Spleen (tissue), 13 donors: ENCODE results near the gene PRICKLE1. TPM values are rescaled to one million over a fixed set of nuclear protein-coding genes. Genes with fewer than 3 reads are reported as not detected.
A peak's percentile ranks its signal among the peaks of the same experiment; 100 is the strongest.

ENCODE experiments used
- DNase-seq: peaks from one replicate; pipeline ENCODE4 v3.0.0-alpha.2; 2020
- H3K27ac ChIP-seq, 8 donors: fragments of 200-600 bp; sonication (generic) in 7 of 8; 1 replicate in 4 of 8; 2 replicates in 4 of 8; pipeline versions ENCODE4 v1.5.0 to v1.8.0; 2016 to 2021; ENCODE audit warnings: inconsistent platforms in 4 of 8, mild to moderate bottlenecking in 4 of 8, moderate library complexity in 1 of 8
- H3K27me3 ChIP-seq, 7 donors: fragments of 200-600 bp; sonication (generic) in 6 of 7; replicated peaks in 1 of 7; 1 replicate in 4 of 7; 2 replicates in 3 of 7; pipeline versions ENCODE4 v1.5.0 to v1.8.0; 2016 to 2021; ENCODE audit warnings: inconsistent platforms in 3 of 7, mild to moderate bottlenecking in 1 of 7
- H3K36me3 ChIP-seq, 6 donors: fragments of 200-600 bp; sonication (generic) in 5 of 6; 1 replicate in 4 of 6; 2 replicates in 2 of 6; pipeline versions ENCODE4 v1.5.0 to v1.8.0; 2016 to 2021; ENCODE audit warnings: inconsistent platforms in 2 of 6
- H3K4me1 ChIP-seq, 6 donors: fragments of 200-600 bp; sonication (generic) in 5 of 6; 1 replicate in 3 of 6; 2 replicates in 3 of 6; pipeline versions ENCODE4 v1.5.0 to v1.8.0; 2016 to 2021; ENCODE audit warnings: inconsistent platforms in 3 of 6
- H3K4me3 ChIP-seq, 8 donors: fragments of 200-600 bp; sonication (generic) in 7 of 8; 1 replicate in 4 of 8; 2 replicates in 4 of 8; pipeline versions ENCODE4 v1.5.0 to v1.8.0; 2016 to 2021; ENCODE audit warnings: inconsistent platforms in 4 of 8, mild to moderate bottlenecking in 4 of 8, moderate library complexity in 2 of 8
- H3K9me3 ChIP-seq, 8 donors: fragments of 200-600 bp; sonication (generic) in 7 of 8; 1 replicate in 4 of 8; 2 replicates in 4 of 8; pipeline versions ENCODE4 v1.5.0 to v1.8.0; 2016 to 2021; ENCODE audit warnings: inconsistent platforms in 4 of 8
- CTCF ChIP-seq, 11 experiments: fragments of 200-600 bp in 7 of 11; fragments of 450-650 bp in 4 of 11; sonication (generic) in 4 of 11; IDR thresholded peaks in 8 of 11; conservative IDR thresholded peaks in 3 of 11; 1 replicate in 7 of 11; 2 replicates in 4 of 11; pipeline versions ENCODE4 v1.4.0 to v1.8.0; 2016 to 2021; ENCODE audit warnings: antibody characterized with exemption in 11 of 11, inconsistent platforms in 4 of 11, mild to moderate bottlenecking in 1 of 11
- POLR2A ChIP-seq, 3 donors: fragments of 450-650 bp; IDR thresholded peaks; one replicate each; pipeline ENCODE4 v1.5.1; 2017; ENCODE audit warnings: antibody characterized with exemption in 3 of 3, mild to moderate bottlenecking in 1 of 3
- POLR2AphosphoS5 ChIP-seq, 3 donors: sonication (generic); formaldehyde crosslinking; IDR thresholded peaks; one replicate each; pipeline ENCODE4 v1.5.1; 2017; ENCODE audit warnings: antibody characterized with exemption in 3 of 3
- WGBS, 5 donors: extraction: QIAGEN DNeasy Blood & Tissue Kit in 3 of 5; methylation state at CpG; one replicate each; pipeline versions ENCODE4 v1.1.5 to v1.1.7; 2013 to 2018; 5-methylcytosine and 5-hydroxymethylcytosine counted together
- intact Hi-C: fragments of 100-400 bp; cut with DNase I; formaldehyde crosslinking; loops from one replicate; pipeline ENCODE4 v1.15.0; 2023; ENCODE audit warnings: low total_unique reads
- long read RNA-seq, 2 donors: transcript quantifications; one replicate each; lab custom pipeline, GENCODE V29; 2026
- polyA plus RNA-seq, 3 donors: library from polyadenylated mRNA; stranded (reverse); fragments of 200-250 nt; gene quantifications; one replicate each; pipeline ENCODE4 v1.2.1, GENCODE V29; 2013
- total RNA-seq, 7 donors: library from RNA; depleted of rRNA in 3 of 7; stranded (reverse); fragments of >200 nt in 3 of 7; fragmentation: NEBNext Ultra II Directional in 4 of 7; extraction: Animal tissue kit (Norgen Biotek cat#: 25700) in 4 of 7; gene quantifications; one replicate each; pipeline versions ENCODE4 v1.1.0 to v1.2.1, GENCODE V29; 2016 to 2021
- donor health status: healthy with polysubstance abuse.
- donor health status: DM: no; HTN: no; CAD: no; lungs with moderate emphysema.
- donor health status: DM: no; HTN: no; CAD: no.
- donor health status: Bipolar disorder and iron deficiency.
- donor health status: healthy.
- donor health status: DM: no; HTN: no; CAD: no.
- donor health status: DM: yes; HTN: yes; CAD: no.

PRICKLE1 gene
- total RNA-seq = 10 to 100 TPM; 14.4 to 73.0 (median 35.8) TPM
- 10 to 100 TPM in 1 of 3 donors, 1 to 10 TPM in 2; 5.1 to 11.1 (median 5.4) TPM for polyA plus RNA-seq
- long read RNA-seq, donor 1, full-length matches to known transcripts = 11 of 35 reads
- long read RNA-seq, donor 1, partial matches to known transcripts = 24 of 35 reads
- long read RNA-seq, donor 1, other reads (novel, unspliced or antisense) = 0 of 35 reads
- long read RNA-seq, donor 2, full-length matches to known transcripts = 15 of 29 reads
- long read RNA-seq, donor 2, partial matches to known transcripts = 14 of 29 reads
- long read RNA-seq, donor 2, other reads (novel, unspliced or antisense) = 0 of 29 reads

DNA sequence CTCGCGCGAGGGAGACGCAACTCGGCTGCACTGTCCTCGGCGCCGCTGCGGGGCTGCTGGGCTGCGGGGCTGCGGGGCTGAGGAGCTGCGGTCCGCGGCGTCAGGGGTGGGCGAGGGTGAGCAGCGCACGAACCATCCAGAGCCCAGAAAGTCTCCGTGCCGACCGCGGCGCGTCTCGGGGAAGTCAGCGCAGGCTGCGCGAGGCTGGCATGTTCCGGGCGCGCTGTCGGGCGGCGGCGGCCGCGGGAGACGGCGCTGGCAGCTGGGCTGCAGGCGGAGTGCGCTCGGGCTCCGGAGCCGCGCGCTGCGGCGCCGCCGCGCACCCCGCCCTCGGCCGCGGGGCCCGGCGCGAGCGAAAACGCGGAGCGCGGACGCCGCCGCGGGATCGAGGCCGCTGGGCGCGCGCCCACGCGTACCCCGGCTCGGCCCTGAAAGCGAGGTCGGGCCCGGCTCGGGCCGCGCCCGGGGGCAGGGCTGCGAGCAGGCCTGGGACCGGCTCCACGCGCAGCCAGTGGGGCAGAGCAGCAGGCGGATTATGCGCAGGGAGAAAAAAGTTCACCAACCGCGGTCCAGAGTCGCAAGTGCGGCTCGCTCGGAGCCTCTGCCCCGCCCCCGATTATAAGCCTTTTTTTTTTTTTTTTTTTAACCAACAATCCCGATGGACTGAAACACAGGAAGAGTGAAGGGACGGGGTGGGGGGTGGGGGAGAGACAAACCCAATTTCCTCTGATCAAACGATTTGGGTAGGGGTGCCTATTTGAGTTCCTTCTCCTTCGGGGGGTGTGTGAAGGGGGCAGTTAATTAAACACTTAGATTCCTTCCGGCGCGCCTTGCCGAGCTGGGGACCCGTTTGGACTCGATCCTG, at the start of gene PRICKLE1:
Gene PRICKLE1 (minus strand): TSS at position 282 of the 865 bp plus-strand sequence. CDS start 117,230 bp downstream, outside the sequence.
- Histone ChIP-seq H3K4me1 (peaks cover 0 to 47% (median 23%) of the 10 kb centered on the region in 6 donors), H3K9me3 (no peaks in the 10 kb centered on the region), H3K4me3 (peak within 1 kb of the TSS; percentile 51 to 93 (median 67)), H3K36me3 (no peaks in the 10 kb centered on the region), H3K27me3 (peaks cover 0 to 76% (median 19%) of the 10 kb centered on the region in 7 donors), H3K27ac (peak within 1 kb of the TSS in 7 of 8 donors; percentile 63 to 84 (median 80))
- peak in 2 of 3 donors; percentile 40 to 59 for TF ChIP-seq POLR2AphosphoS5 (IDR thresholded peaks at IDR 0.05)
- no peak for TF ChIP-seq CTCF (IDR thresholded peaks at IDR 0.05 in 8 of 11, conservative IDR thresholded peaks at IDR 0.05 in 3 of 11)
- intact Hi-C loops = loop anchor here (5.0 kb wide), 2 partner anchors 53 to 693 kb away; no protein-coding TSS in a partner anchor
- WGBS, 5 donors = 0 to 3% (median 1%) methylated on average over 26 to 107 of the region's 107 CpGs
- DNase-seq = peak; percentile 82

GRCh38 chr12:42638697-42639096, 49.2 kb upstream of the PRICKLE1 start:
- no peaks in the 10 kb centered on the region for H3K4me1 ChIP-seq
- H3K27me3 ChIP-seq = no peaks in the 10 kb centered on the region
- intact Hi-C loops = no loop called here
- no peak for TF ChIP-seq CTCF (IDR thresholded peaks at IDR 0.05 in 8 of 11, conservative IDR thresholded peaks at IDR 0.05 in 3 of 11)
- no peak for TF ChIP-seq POLR2A (IDR thresholded peaks at IDR 0.05)
- no peak for TF ChIP-seq POLR2AphosphoS5 (IDR thresholded peaks at IDR 0.05)
- WGBS, 5 donors = 82 to 98% (median 88%) methylated on average over 3 to 4 of the region's 4 CpGs
- H3K9me3 ChIP-seq = no peaks in the 10 kb centered on the region
- DNase-seq = no peak
- no peak overlapping the region for H3K27ac ChIP-seq
- no peak overlapping the region for H3K4me3 ChIP-seq
- no peaks in the 10 kb centered on the region for H3K36me3 ChIP-seq

- Histone ChIP-seq H3K4me1 (no peaks in the 10 kb centered on the region), H3K36me3 (no peaks in the 10 kb centered on the region), H3K27ac (no peak overlapping the region), H3K9me3 (no peaks in the 10 kb centered on the region), H3K27me3 (no peaks in the 10 kb centered on the region), H3K4me3 (no peak overlapping the region)
- intact Hi-C loops = no loop called here
- TF ChIP-seq CTCF (IDR thresholded peaks at IDR 0.05 in 8 of 11, conservative IDR thresholded peaks at IDR 0.05 in 3 of 11) (no peak), POLR2A (IDR thresholded peaks at IDR 0.05) (no peak), POLR2AphosphoS5 (IDR thresholded peaks at IDR 0.05) (no peak)
- DNase-seq = no peak
These were observed 48.5 kb upstream of the PRICKLE1 start for GRCh38 chr12:42638011-42638410.

DNA sequence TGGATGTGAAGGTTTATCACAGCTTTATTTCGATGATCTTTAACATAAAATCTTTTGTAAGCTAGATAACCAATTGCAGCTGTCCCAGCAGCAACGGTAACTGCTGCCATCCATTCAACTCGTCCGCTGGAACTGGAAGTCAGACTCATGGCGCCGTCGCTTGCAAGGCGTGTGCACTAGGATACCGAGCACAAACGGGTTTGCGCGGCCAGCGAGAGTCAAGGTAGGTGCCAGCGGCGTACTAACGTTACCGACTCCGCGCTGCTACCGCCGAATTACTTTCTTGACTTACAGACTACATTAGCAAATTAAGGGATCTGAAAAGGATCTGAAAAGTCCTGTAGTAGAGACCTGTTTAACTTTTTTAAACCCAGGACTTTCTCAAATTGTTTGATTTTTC, 47.4 kb upstream of the PRICKLE1 start:
- TF ChIP-seq CTCF (IDR thresholded peaks at IDR 0.05 in 8 of 11, conservative IDR thresholded peaks at IDR 0.05 in 3 of 11) (no peak), POLR2AphosphoS5 (IDR thresholded peaks at IDR 0.05) (no peak), POLR2A (IDR thresholded peaks at IDR 0.05) (no peak)
- H3K27me3 ChIP-seq = no peaks in the 10 kb centered on the region
- DNase-seq = no peak
- no peak overlapping the region for H3K27ac ChIP-seq
- no peaks in the 10 kb centered on the region for H3K9me3 ChIP-seq
- WGBS, 5 donors = 94 to 97% (median 96%) methylated on average over 21 of the region's 21 CpGs
- intact Hi-C loops = no loop called here
- H3K4me1 ChIP-seq = no peaks in the 10 kb centered on the region
- H3K4me3 ChIP-seq = no peak overlapping the region
- H3K36me3 ChIP-seq = no peaks in the 10 kb centered on the region
